Measurements from ENCODE around the gene GRIN2A.

GRIN2A gene

GRCh38 chr16:9798952-9799580 is 383.2 kb downstream of the GRIN2A start:
- no peak for DNase-seq (ENCODE audit: extremely low read depth, low read depth)
- TF ChIP-seq CTCF (IDR thresholded peaks at IDR 0.05; ENCODE audit: low read depth, low read length, missing control alignments), result no peak
- no peak overlapping the region for H3K4me3 ChIP-seq (replicated peaks; ENCODE audit: low read depth, low read length)

GRCh38 chr16:9798474-9798873 is 383.8 kb downstream of the GRIN2A start:
- H3K4me3 ChIP-seq (replicated peaks; ENCODE audit: low read depth, low read length), result no peak overlapping the region
- DNase-seq (ENCODE audit: extremely low read depth, low read depth), result no peak
- no peak for TF ChIP-seq CTCF (IDR thresholded peaks at IDR 0.05; ENCODE audit: low read depth, low read length, missing control alignments)

- DNase-seq (ENCODE audit: extremely low read depth, low read depth), result no peak
- H3K4me3 ChIP-seq (replicated peaks; ENCODE audit: low read depth, low read length), result no peak overlapping the region
- no peak for TF ChIP-seq CTCF (IDR thresholded peaks at IDR 0.05; ENCODE audit: low read depth, low read length, missing control alignments)
Measured at GRCh38 chr16:9797306-9797705, 384.9 kb downstream of the GRIN2A start.

GRCh38 chr16:9793623-9794022 is 388.6 kb downstream of the GRIN2A start:
- no peak for DNase-seq (ENCODE audit: extremely low read depth, low read depth)
- no peak for TF ChIP-seq CTCF (IDR thresholded peaks at IDR 0.05; ENCODE audit: low read depth, low read length, missing control alignments)
- no peak overlapping the region for H3K4me3 ChIP-seq (replicated peaks; ENCODE audit: low read depth, low read length)

GRCh38 chr16:9791556-9791955 is 390.7 kb downstream of the GRIN2A start:
- DNase-seq (ENCODE audit: extremely low read depth, low read depth), result no peak
- no peak overlapping the region for H3K4me3 ChIP-seq (replicated peaks; ENCODE audit: low read depth, low read length)
- TF ChIP-seq CTCF (IDR thresholded peaks at IDR 0.05; ENCODE audit: low read depth, low read length, missing control alignments), result no peak

- no peak for TF ChIP-seq CTCF (IDR thresholded peaks at IDR 0.05; ENCODE audit: low read depth, low read length, missing control alignments)
- no peak overlapping the region for H3K4me3 ChIP-seq (replicated peaks; ENCODE audit: low read depth, low read length)
- no peak for DNase-seq (ENCODE audit: extremely low read depth, low read depth)
Measured at GRCh38 chr16:9790199-9790598, 392.0 kb downstream of the GRIN2A start.

- DNase-seq (ENCODE audit: extremely low read depth, low read depth), result no peak
- H3K4me3 ChIP-seq (replicated peaks; ENCODE audit: low read depth, low read length), result no peak overlapping the region
- no peak for TF ChIP-seq CTCF (IDR thresholded peaks at IDR 0.05; ENCODE audit: low read depth, low read length, missing control alignments)
Measured at GRCh38 chr16:9787717-9788116, 394.5 kb downstream of the GRIN2A start.
